HG03565 (cell line): ENCODE results near the gene WAPL.

ENCODE experiments used
- ATAC-seq: cut with Tn5 transposase; IDR thresholded peaks from one replicate; pipeline ENCODE4 v1.9.1; 2021; ENCODE audit warnings: mild to moderate bottlenecking, moderate library complexity; ENCODE audit not compliant: unreplicated experiment

WAPL gene

GRCh38 chr10:86472061-86472460 is 49.5 kb downstream of the WAPL start:
- ATAC-seq: no peak

- no peak for ATAC-seq
Observed at GRCh38 chr10:86461963-86462804, 59.4 kb downstream of the WAPL start.

- no peak for ATAC-seq
Observed at GRCh38 chr10:86451604-86451960, 70.0 kb downstream of the WAPL start.

GRCh38 chr10:86450806-86451603 is 70.6 kb downstream of the WAPL start:
- ATAC-seq: no peak

- ATAC-seq: no peak
Observed at GRCh38 chr10:86449926-86450558, 71.5 kb downstream of the WAPL start.

GRCh38 chr10:86447432-86447831 is 74.2 kb downstream of the WAPL start:
- ATAC-seq: no peak

- ATAC-seq: no peak
Observed at GRCh38 chr10:86446987-86447386, 74.6 kb downstream of the WAPL start.

- no peak for ATAC-seq
Observed at GRCh38 chr10:86446440-86446839, 75.2 kb downstream of the WAPL start.

GRCh38 chr10:86443936-86444335 is 77.7 kb downstream of the WAPL start:
- no peak for ATAC-seq

- no peak for ATAC-seq
Observed at GRCh38 chr10:86443069-86443468, 78.5 kb downstream of the WAPL start.

- ATAC-seq: no peak
Observed at GRCh38 chr10:86440874-86441843, 80.4 kb downstream of the WAPL start.

- ATAC-seq: no peak
Observed at GRCh38 chr10:86439544-86439943, 82.0 kb downstream of the WAPL start.

GRCh38 chr10:86438091-86438749 is 83.4 kb downstream of the WAPL start:
- ATAC-seq: no peak

GRCh38 chr10:86437447-86437846 is 84.1 kb downstream of the WAPL start:
- no peak for ATAC-seq

GRCh38 chr10:86436963-86437362 is 84.6 kb downstream of the WAPL start:
- no peak for ATAC-seq

GRCh38 chr10:86434656-86435055 is 86.9 kb downstream of the WAPL start:
- ATAC-seq: no peak

- ATAC-seq: no peak
Observed at GRCh38 chr10:86423739-86424138, 97.9 kb downstream of the WAPL start.

GRCh38 chr10:86419101-86419500 is 102.5 kb downstream of the WAPL start:
- ATAC-seq: no peak

- ATAC-seq: no peak
Observed at GRCh38 chr10:86415583-86415982, 106.0 kb downstream of the WAPL start.

GRCh38 chr10:86415116-86415515 is 106.5 kb downstream of the WAPL start:
- ATAC-seq: no peak
